ENCODE results near the gene RBM22. TPM values are rescaled to one million over a fixed set of nuclear protein-coding genes. Genes with fewer than 3 reads are reported as not detected.

Gene RBM22
- total RNA-seq, 1 experiment from 2014 or later, result 61.4 TPM

DNA sequence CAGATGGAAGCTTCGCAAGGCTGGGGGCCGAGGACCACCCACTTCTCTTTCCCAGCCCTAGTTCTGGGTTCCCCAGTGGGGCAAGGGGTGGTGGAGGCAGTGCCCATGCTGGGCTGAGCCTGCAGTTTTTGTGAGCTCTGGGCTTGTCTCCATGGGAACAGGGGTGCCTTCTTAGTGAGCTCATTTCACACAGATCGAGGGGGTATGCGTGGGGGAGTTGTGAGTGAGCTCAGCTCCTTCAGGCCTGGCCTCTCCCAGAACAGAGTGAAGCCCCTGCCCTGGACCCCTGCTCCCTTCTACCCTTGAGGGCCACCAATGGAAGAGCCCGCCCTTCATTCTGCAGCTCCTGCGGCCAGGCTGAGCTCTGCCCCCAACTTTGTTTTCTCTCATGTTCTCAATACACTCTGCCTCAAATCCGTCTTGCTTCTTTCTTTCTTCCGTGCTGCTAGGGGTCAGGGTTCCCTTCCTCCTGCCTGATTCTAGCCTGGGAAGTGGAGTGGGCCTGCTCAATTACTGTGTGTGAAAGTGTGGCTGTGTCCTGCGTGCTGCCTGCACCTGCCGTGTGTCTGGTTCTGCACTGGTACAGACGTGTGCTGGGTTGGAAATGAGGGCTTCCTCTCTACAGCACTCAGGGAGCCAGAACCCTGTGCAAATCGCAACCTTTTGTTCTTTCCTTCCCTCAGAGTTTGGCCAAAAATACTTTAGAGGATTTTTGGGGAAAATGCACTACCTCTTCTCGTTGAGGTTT, 48.8 kb downstream of the RBM22 start:
- no peak overlapping the region for H3K27ac ChIP-seq (ENCODE audit: low read depth, low read length)

More for the DNA sequence above, 48.8 kb downstream of the RBM22 start:
- POLR2A ChIA-PET, result no interaction called here
- intact Hi-C loops (cut with micrococcal nuclease), result no loop called here
- Histone ChIP-seq H3K9me2 (ENCODE audit: insufficient read depth) (no peaks in the 10 kb centered on the region), H4K20me1 (ENCODE audit: insufficient read depth) (no peaks in the 10 kb centered on the region), H3K4me3 (replicated peaks in 1 of 2; ENCODE audit: low read depth in 1 of 2, low read length in 2 of 2) (no peak overlapping the region), H3K9me3 (ENCODE audit: control insufficient read depth in 1 of 2, insufficient read depth in 1 of 2, low read depth in 1 of 2, low read length in 2 of 2) (no peaks in the 10 kb centered on the region), H3K36me3 (ENCODE audit: control insufficient read depth in 1 of 2, insufficient read depth in 2 of 2, low read length in 2 of 2) (no peaks in the 10 kb centered on the region), H3K27me3 (ENCODE audit: insufficient read depth, low read length) (no peaks in the 10 kb centered on the region), H3K4me2 (ENCODE audit: low read length) (no peak overlapping the region), H2AFZ (ENCODE audit: low read depth, low read length, poor library complexity, severe bottlenecking) (no peak overlapping the region), H3K79me2 (ENCODE audit: insufficient read depth, low read length) (no peaks in the 10 kb centered on the region), H3K4me1 (ENCODE audit: control insufficient read depth in 1 of 2, insufficient read depth in 2 of 2, low read length in 2 of 2) (peaks cover under 1 to 10% of the 10 kb centered on the region in 2 experiments; a peak in 3 of 4 replicates), H3K9ac (ENCODE audit: low read length) (no peak overlapping the region)
- DNase-seq (ENCODE audit: low read depth, low spot score) (no peak), ATAC-seq (no peak)
- TF ChIP-seq, protein P1, sequence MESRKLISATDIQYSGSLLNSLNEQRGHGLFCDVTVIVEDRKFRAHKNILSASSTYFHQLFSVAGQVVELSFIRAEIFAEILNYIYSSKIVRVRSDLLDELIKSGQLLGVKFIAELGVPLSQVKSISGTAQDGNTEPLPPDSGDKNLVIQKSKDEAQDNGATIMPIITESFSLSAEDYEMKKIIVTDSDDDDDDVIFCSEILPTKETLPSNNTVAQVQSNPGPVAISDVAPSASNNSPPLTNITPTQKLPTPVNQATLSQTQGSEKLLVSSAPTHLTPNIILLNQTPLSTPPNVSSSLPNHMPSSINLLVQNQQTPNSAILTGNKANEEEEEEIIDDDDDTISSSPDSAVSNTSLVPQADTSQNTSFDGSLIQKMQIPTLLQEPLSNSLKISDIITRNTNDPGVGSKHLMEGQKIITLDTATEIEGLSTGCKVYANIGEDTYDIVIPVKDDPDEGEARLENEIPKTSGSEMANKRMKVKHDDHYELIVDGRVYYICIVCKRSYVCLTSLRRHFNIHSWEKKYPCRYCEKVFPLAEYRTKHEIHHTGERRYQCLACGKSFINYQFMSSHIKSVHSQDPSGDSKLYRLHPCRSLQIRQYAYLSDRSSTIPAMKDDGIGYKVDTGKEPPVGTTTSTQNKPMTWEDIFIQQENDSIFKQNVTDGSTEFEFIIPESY (IDR thresholded peaks at IDR 0.05; ENCODE audit: extremely low read depth, insufficient replicate concordance, low read length), result no peak
- TF ChIP-seq FOSL1 (IDR thresholded peaks at IDR 0.05; ENCODE audit: low read depth), result no peak
- no peak for TF ChIP-seq SP1 (IDR thresholded peaks at IDR 0.05; ENCODE audit: low read depth)
- TF ChIP-seq CEBPB (IDR thresholded peaks at IDR 0.05; ENCODE audit: low read depth), result no peak
- no peak for TF ChIP-seq REST (IDR thresholded peaks at IDR 0.05; ENCODE audit: low read depth)
- TF ChIP-seq YY1 (IDR thresholded peaks at IDR 0.05; ENCODE audit: extremely low read depth, insufficient replicate concordance, low read depth, low read length), result no peak
- no peak for TF ChIP-seq ZFX (IDR thresholded peaks at IDR 0.05)
- no peak for TF ChIP-seq POLR2A (IDR thresholded peaks at IDR 0.05; ENCODE audit: borderline replicate concordance, extremely low read depth, insufficient read depth, insufficient read length)
- TF ChIP-seq TCF7L2 (IDR thresholded peaks at IDR 0.05; ENCODE audit: borderline replicate concordance, extremely low read depth, insufficient read depth, insufficient read length), result no peak
- TF ChIP-seq POLR2AphosphoS5 (IDR thresholded peaks at IDR 0.05; ENCODE audit: low read depth, low read length), result no peak
- no peak for TF ChIP-seq CBX3 (IDR thresholded peaks at IDR 0.05; ENCODE audit: low read depth)
- no peak for TF ChIP-seq MAX (IDR thresholded peaks at IDR 0.05)
- TF ChIP-seq EGR1 (IDR thresholded peaks at IDR 0.05; ENCODE audit: low read depth), result no peak
- TF ChIP-seq ZNF274 (IDR thresholded peaks at IDR 0.05; ENCODE audit: low read depth, low read length), result no peak
- no peak for TF ChIP-seq SRF (IDR thresholded peaks at IDR 0.05; ENCODE audit: low read depth)
- no peak for TF ChIP-seq EZH2 (IDR thresholded peaks at IDR 0.05)
- TF ChIP-seq EZH2phosphoT487 (IDR thresholded peaks at IDR 0.05; ENCODE audit: borderline replicate concordance), result no peak
- no peak for TF ChIP-seq SIN3A (IDR thresholded peaks at IDR 0.05; ENCODE audit: low read depth)
- no peak for TF ChIP-seq ATF3 (IDR thresholded peaks at IDR 0.05)
- no peak for TF ChIP-seq JUND (IDR thresholded peaks at IDR 0.05)
- RAD21 ChIA-PET (ENCODE audit: low non-redundant PET in 1 of 2, low total read pairs in 2 of 2, uncharacterized antibody in 2 of 2, unreplicated experiment in 2 of 2), result no interaction called here
- no TSS peak for BruUV-seq (replicated peaks)
- CTCF ChIA-PET, result interaction anchor here (1.4 to 1.6 kb wide), 2 partner anchors 12 to 59 kb away, joined by 3 read pairs; partner anchors contain the start of gene SYNPO
